ES-I3 (cell line): ENCODE results near the gene ATP6AP1.
"Not testable (repeated sequence)": the region's sequence is repeated elsewhere in the genome, so short reads cannot be mapped to it uniquely, and the experiment has no call there.

Experiments
- H3K36me3 ChIP-seq: 2 replicates; pipeline ENCODE4 v1.6.1; 2013; ENCODE audit warnings: mild to moderate bottlenecking, low read length, control low read depth, moderate library complexity; ENCODE audit not compliant: insufficient read depth
- H3K4me1 ChIP-seq: 2 replicates; pipeline ENCODE4 v1.6.1; 2013; ENCODE audit warnings: mild to moderate bottlenecking, control low read depth, low read length; ENCODE audit not compliant: insufficient read depth
- H3K9ac ChIP-seq: 2 replicates; pipeline ENCODE4 v1.6.1; 2013; ENCODE audit warnings: low read depth, mild to moderate bottlenecking, low read length, moderate library complexity
- H3K9me3 ChIP-seq: 2 replicates; pipeline ENCODE4 v1.6.1; 2013; ENCODE audit warnings: mild to moderate bottlenecking, low read length, moderate library complexity; ENCODE audit not compliant: control insufficient read depth, insufficient read depth

ATP6AP1 gene

DNA sequence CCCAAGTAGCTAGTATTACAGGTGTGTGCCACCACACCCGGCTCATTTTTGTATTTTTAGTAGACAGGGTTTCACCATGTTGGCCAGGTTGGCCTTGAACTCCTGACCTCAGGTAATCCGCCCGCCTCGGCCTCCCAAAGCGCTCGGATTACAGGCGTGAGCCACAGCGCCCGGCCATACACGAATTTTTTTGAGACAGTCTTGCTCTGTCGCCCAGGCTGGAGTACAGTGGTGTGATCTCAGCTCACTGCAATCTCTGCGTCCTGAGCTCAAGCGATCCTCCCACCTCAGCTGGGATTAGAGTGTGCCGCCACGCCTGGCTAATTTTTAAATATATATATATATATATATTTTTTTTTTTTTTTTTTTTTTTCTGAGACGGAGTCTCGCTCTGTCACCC lies 32.1 kb upstream of the ATP6AP1 start:
- H3K9ac ChIP-seq, H3K4me1 ChIP-seq, H3K9me3 ChIP-seq: not testable (repeated sequence)
- peaks cover 13% of the 10 kb centered on the region; the same call in 1 of the 2 replicates for H3K36me3 ChIP-seq

DNA sequence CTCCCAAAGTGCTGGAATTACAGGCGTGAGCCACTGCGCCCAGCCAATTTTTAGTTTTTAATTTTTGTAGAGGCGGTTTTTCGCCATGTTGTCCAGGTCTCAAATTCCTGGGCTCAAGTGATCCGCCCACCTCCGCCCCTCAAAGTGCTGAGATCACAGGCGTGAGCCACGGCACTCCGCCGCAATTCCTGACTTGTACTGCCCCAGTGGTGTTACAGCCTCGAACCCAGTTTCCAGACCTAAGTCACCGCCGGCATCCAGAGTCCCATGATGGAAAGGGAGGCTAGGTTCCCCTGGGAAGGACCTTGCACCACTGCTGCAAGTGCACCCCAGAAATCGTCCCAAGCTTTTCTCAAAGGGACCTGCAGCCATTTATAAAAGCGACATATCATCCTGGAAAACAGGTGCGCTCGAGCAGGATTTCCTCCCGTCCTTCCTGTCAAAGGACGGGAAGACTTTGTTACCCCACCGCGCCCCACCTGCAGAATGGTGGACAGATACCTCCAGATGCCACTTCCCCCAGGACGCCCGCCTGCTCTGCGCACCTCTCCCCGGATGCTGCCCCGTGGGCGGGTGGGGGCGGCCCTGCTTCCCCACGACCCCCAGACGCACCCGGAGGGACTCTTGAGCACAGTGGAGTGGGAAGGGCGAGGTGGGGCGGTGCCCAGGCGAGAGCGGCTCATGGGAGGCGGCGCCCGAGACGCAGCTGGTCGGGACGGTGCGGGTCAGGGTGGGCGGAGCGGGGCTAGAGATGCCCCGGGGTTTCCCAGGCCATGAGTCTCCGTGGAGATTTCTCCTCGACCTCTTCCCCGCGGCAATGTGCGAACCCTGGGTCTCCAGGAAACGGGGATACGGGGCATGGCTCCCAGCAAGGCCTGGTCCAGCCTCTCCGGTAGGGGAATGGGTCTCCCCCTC lies 31.2 kb upstream of the ATP6AP1 start:
- H3K9ac ChIP-seq = peak overlapping the region; percentile 74
- no peaks in the 10 kb centered on the region; the same call in 1 of the 2 replicates for H3K4me1 ChIP-seq
- H3K9me3 ChIP-seq = no peaks in the 10 kb centered on the region
- H3K36me3 ChIP-seq = peaks cover 13% of the 10 kb centered on the region; the same call in 1 of the 2 replicates

DNA sequence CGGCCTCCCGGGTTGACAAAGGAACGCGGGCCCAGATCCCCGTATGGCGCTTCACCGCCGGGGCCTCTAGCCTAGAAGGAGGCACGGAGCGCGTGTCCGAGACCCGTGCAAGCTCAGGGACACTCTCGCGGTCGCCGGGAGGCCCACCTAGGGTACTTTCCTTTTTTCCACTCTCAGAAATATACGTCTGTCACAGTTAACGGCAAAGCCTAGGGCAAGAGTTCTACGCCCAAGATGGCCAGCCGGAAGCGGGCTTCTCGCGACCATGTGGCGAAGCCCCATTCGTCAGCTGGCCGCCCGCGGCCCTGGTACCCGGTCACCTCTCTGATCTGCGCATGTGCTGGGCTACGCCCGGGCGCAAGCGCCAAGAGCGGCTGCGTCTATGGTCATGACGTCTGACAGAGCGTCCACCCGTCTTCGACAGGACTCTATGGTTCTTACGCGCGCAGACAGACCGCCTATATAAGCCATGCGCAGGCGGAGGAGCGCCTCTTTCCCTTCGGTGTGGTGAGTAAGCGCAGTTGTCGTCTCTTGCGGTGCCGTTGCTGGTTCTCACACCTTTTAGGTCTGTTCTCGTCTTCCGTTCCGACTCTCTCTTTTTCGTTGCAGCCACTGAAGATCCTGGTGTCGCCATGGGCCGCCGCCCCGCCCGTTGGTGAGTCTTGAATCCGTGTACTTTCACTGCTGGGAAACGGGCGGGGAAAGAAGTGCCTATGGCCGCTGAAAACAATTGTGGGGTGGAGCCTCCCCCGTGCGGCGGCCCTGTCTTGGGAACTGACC lies 30.4 kb upstream of the ATP6AP1 start, which contains the start of gene RPL10:
TSS of gene RPL10 (plus strand) at position 490 of the 780 bp plus-strand sequence. CDS start at position 633, 143 bp downstream.
- no peaks in the 10 kb centered on the region for H3K9me3 ChIP-seq
- H3K36me3 ChIP-seq = peaks cover 13% of the 10 kb centered on the region; the same call in 1 of the 2 replicates
- H3K4me1 ChIP-seq = no peaks in the 10 kb centered on the region; the same call in 1 of the 2 replicates
- peak within 1 kb of the TSS; percentile 93 for H3K9ac ChIP-seq

DNA sequence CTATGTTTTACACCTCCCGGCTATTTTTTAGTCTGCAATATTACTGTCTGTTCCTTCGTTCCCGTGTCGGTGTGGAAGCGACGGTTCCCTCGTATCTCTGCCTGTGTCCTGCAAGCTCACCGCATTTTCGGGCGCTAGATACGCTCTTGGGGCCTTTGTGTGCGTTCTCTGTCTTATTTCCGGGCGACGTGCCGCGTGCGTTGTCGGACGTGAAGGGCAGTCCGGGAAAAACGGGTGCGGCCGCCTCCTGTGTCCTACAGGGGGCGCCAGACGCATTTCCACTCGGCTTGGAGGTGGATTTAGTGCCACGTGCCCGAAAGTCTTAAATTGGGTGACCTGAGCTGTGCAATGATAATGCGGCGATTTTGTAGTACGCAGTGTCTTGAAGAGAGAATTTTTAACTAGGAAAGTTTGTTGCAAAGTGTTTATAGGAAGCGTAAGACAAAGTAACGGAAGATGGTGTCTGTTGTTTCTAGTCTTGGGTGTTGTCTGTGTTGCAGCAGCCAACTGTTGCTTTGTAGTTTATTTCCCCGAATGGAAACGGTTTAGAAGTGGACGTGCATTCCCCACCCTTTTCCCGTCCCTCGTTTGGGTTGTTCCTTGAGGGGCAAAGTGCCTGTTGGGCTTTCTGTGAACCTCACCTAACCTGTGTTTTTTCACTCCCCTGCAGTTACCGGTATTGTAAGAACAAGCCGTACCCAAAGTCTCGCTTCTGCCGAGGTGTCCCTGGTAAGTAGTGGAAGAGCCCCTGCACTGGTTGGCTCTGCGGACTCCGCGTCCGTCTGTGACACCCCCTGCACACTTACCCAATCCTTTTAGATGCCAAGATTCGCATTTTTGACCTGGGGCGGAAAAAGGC lies 29.6 kb upstream of the ATP6AP1 start:
- peak overlapping the region; percentile 93 for H3K9ac ChIP-seq
- H3K9me3 ChIP-seq = no peaks in the 10 kb centered on the region
- no peaks in the 10 kb centered on the region; the same call in 1 of the 2 replicates for H3K4me1 ChIP-seq
- peaks cover 13% of the 10 kb centered on the region; the same call in 1 of the 2 replicates for H3K36me3 ChIP-seq

DNA sequence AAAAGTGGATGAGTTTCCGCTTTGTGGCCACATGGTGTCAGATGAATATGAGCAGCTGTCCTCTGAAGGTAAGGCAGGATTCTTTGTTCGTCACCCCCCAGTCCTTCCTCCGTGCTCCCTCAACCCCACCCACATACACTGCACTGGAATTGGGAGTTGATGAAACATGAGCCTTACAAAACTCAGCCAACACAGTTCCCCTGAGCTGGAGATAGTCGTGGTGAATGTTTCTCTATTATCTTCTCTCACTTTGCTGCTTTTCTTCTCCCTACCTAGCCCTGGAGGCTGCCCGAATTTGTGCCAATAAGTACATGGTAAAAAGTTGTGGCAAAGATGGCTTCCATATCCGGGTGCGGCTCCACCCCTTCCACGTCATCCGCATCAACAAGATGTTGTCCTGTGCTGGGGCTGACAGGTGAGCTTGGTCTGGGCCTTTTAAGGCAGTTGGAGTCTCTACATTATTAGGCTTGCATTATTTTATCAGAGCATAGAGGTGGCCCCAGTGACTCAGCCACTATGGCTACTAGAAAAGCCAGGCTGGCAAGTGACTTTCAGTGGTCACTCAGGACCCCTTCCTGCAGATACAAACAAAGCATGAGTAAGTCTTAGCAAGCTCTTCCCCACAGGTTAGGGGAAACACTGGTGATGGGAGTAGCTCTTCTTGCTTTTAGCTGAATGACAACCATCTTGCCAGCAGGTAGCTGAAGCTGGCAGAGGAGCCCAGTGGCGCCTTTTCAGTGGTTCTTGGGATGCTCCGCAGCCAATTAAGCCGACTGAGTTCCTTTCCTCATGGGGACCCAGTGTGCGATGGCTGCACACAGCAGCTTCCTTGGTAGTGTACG lies 28.7 kb upstream of the ATP6AP1 start:
- peak overlapping the region; percentile 93 for H3K9ac ChIP-seq
- no peaks in the 10 kb centered on the region; the same call in 1 of the 2 replicates for H3K4me1 ChIP-seq
- no peaks in the 10 kb centered on the region for H3K9me3 ChIP-seq
- peaks cover 13% of the 10 kb centered on the region; the same call in 1 of the 2 replicates for H3K36me3 ChIP-seq

DNA sequence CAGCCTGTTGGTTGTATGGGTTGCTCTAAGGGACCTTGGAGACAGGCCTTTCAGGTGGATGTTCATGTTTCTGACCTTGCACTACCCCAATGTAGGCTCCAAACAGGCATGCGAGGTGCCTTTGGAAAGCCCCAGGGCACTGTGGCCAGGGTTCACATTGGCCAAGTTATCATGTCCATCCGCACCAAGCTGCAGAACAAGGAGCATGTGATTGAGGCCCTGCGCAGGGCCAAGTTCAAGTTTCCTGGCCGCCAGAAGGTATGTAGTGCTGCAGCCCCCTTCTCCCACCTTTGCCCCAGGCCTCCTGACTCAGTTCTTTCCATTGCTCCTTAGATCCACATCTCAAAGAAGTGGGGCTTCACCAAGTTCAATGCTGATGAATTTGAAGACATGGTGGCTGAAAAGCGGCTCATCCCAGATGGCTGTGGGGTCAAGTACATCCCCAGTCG lies 28.1 kb upstream of the ATP6AP1 start:
- not testable (repeated sequence) for H3K4me1 ChIP-seq, H3K9me3 ChIP-seq, H3K9ac ChIP-seq
- peaks cover 13% of the 10 kb centered on the region; the same call in 1 of the 2 replicates for H3K36me3 ChIP-seq

DNA sequence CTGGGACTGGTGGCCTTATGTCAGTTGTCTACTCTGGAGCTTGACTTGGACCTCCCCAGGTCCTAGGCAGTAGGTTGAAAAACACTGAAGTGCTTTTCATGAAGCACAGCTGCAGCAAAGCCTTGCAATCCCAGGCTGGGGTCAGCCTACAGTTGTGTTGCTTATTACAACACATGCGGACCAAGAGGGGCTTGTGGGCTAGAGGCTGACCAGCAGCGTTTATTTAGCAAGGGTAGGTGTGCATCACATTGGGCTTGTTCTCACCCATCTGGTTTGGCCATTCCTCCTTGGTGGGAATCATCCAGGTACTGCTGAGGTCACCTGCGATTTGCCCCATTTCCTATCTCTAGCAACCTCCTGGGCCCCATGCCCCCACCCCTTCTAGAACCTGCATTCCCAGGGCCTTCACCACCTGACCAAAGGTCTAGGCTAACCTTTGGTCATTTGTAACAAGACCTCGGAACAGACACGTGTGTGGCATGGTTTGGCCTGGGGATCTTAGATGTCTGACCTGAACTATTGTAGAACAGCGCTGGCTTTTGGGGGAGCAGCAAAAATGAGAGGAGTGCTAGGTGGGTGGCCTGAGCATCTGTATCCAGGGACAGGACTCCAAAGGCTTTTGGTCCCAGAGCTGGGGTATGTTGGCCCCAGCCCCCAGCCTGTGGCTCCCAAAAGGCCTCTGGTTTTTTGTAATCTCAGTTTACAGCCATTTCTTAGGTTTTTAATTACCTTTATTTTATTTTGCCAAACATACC lies 27.3 kb upstream of the ATP6AP1 start:
- H3K9me3 ChIP-seq = no peaks in the 10 kb centered on the region
- no peak overlapping the region for H3K9ac ChIP-seq
- H3K36me3 ChIP-seq = peaks cover 13% of the 10 kb centered on the region; the same call in 1 of the 2 replicates
- no peaks in the 10 kb centered on the region; the same call in 1 of the 2 replicates for H3K4me1 ChIP-seq

DNA sequence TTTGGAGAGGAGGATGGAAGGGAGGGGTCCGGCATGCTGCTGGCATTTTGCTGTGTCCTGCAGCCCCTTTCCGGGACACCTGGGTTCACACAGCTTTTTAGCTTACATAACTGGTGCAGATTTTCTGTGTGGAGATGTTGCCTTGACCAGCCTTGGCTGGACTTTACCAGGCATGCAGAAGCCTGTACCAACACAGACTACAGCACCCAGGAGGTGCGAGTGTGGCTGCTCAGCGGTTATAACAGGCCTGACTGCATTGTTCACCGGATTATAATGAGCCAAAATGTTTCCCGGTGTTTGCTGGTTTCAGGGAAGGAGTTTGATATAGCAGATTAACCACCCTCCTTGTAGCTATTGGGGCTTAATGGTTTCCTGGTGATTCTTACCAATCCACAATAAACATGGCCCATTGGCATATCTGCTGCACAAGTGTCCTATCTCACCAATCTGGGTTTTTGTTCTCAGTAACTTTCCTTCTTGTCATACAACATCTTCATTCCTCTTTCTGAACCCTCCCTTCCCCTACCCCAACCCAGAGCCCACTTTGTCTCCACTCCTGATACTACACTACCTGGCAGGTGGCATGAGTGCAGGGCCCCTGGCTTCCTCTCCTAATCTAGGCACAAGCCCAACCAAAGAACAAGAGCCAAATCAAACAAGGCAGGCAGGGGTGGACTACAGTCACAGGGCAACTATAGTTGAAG lies 26.4 kb upstream of the ATP6AP1 start:
- H3K4me1 ChIP-seq = no peaks in the 10 kb centered on the region; the same call in 1 of the 2 replicates
- no peaks in the 10 kb centered on the region for H3K9me3 ChIP-seq
- H3K36me3 ChIP-seq = peaks cover 13% of the 10 kb centered on the region; the same call in 1 of the 2 replicates
- H3K9ac ChIP-seq = no peak overlapping the region

DNA sequence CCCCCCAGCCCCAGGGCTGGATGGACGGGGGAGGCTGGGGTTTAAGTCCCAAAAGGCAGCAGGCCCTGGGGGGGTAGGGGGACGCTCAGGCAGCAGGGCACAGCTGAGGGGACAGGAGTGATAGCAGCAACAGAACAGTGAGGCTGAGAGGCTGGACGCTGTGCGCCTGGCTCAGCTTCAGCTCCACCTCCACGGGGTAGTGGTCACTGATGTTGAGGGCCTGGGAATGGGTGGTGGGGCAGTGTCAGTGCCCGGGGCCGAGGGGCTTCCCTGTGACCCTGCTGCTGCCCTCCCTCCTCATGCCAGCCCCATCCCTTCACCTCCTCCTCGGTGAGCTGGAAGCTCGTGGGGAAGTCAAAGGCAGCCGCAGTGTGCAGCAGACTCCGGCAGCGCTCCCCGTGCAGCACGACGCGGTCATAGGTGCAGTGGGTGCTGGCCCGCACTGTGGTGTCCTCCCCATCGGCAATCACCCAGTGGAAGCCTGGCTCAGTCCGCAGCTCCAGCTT lies 25.8 kb upstream of the ATP6AP1 start:
- Histone ChIP-seq H3K9me3 (no peaks in the 10 kb centered on the region), H3K9ac (no peak overlapping the region), H3K36me3 (peaks cover 13% of the 10 kb centered on the region; the same call in 1 of the 2 replicates), H3K4me1 (no peaks in the 10 kb centered on the region; the same call in 1 of the 2 replicates)

DNA sequence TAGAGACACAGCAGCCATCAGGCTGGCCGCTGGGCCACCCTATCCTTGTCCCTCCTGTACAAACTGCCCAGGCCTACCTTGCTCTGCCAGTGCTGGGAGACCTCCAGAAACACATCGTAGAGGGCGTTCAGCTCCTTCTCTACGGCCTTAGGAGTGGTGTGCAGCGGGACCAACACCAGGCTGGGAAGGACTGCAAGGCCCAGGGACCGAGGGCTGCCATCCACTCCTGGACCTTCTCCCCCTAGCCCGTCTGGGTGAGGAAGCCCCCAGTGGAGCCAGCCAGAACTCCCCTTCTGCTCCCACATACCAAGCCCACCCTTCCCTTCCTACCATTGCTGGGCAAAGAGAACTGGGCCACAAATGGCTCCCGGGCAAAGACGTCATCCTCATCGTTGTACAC lies 25.3 kb upstream of the ATP6AP1 start:
- Histone ChIP-seq H3K36me3 (peaks cover 13% of the 10 kb centered on the region; the same call in 1 of the 2 replicates), H3K4me1 (no peaks in the 10 kb centered on the region; the same call in 1 of the 2 replicates), H3K9ac (no peak overlapping the region), H3K9me3 (no peaks in the 10 kb centered on the region)

DNA sequence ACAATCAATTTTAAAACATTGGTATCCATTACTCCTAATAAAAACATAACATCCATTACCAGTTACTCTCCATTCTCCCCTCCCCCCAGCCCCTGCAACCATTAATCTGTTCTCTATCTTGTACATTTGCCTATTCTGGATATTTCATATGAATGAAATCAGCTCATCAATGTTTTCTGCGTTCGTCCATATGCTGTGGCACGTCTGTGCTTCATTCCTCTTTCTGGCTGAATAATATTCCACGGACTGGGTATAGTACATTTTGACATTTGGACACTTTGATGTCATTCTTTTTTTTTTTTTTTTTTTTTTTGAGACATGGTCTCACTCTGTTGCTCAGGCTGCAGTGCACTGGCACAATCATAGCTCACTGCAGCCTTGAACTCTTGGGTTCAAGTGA lies 24.6 kb upstream of the ATP6AP1 start:
- H3K36me3 ChIP-seq = peaks cover 13% of the 10 kb centered on the region; the same call in 1 of the 2 replicates
- no peaks in the 10 kb centered on the region for H3K9me3 ChIP-seq
- no peaks in the 10 kb centered on the region; the same call in 1 of the 2 replicates for H3K4me1 ChIP-seq
- no peak overlapping the region for H3K9ac ChIP-seq
